HCT116 (cell line): ENCODE results near the gene CNNM3.

Experiments
- CTCF ChIP-seq, 3 experiments: fragments of 200-600 bp in 1 of 3; sonication (generic) in 1 of 3; IDR thresholded peaks in 2 of 3; conservative IDR thresholded peaks in 1 of 3; 2 replicates each; pipeline ENCODE4 v1.5.1; 2012 to 2017; ENCODE audit warnings: low read depth in 2 of 3, low read length in 2 of 3, antibody characterized with exemption in 1 of 3, borderline replicate concordance in 1 of 3, control low read depth in 1 of 3, mild to moderate bottlenecking in 1 of 3, mixed read lengths in 1 of 3, mixed run types in 1 of 3, moderate library complexity in 1 of 3; ENCODE audit not compliant: insufficient read depth in 1 of 3
- EZH2 ChIP-seq: fragments of 200-600 bp; sonication (generic); IDR thresholded peaks from 2 replicates; pipeline ENCODE4 v1.6.1; 2017; ENCODE audit warnings: antibody characterized with exemption, mixed run types
- EZH2phosphoT487 ChIP-seq: fragments of 200-600 bp; IDR thresholded peaks from 2 replicates; pipeline ENCODE4 v1.6.1; 2018; ENCODE audit warnings: antibody characterized with exemption, borderline replicate concordance
- FOSL1 ChIP-seq: IDR thresholded peaks from 2 replicates; pipeline ENCODE4 v1.6.1; 2012; ENCODE audit warnings: low read depth
- POLR2A ChIP-seq: IDR thresholded peaks from 2 replicates; pipeline ENCODE4 v1.7.0; 2011; ENCODE audit warnings: borderline replicate concordance; ENCODE audit not compliant: insufficient read depth, insufficient read length; ENCODE audit errors: extremely low read depth
- RAD21 ChIP-seq: IDR thresholded peaks from 2 replicates; pipeline ENCODE4 v1.6.1; 2012; ENCODE audit warnings: low read depth, mild to moderate bottlenecking
- REST ChIP-seq: IDR thresholded peaks from 2 replicates; pipeline ENCODE4 v1.6.1; 2012; ENCODE audit warnings: low read depth
- SIN3A ChIP-seq: IDR thresholded peaks from 2 replicates; pipeline ENCODE4 v1.6.1; 2012; ENCODE audit warnings: low read depth
- TCF7L2 ChIP-seq: IDR thresholded peaks from 2 replicates; pipeline ENCODE4 v1.7.0; 2011; ENCODE audit warnings: borderline replicate concordance, inconsistent platforms; ENCODE audit not compliant: insufficient read depth, insufficient read length; ENCODE audit errors: extremely low read depth
- YY1 ChIP-seq: IDR thresholded peaks from 2 replicates; pipeline ENCODE4 v1.6.1; 2011; ENCODE audit warnings: low read length, low read depth, moderate library complexity, mild to moderate bottlenecking; ENCODE audit not compliant: insufficient replicate concordance; ENCODE audit errors: extremely low read depth
- ZNF274 ChIP-seq: fragments of 200-500 bp; sonication (Bioruptor generic); IDR thresholded peaks from 2 replicates; pipeline ENCODE4 v1.6.1; 2014; ENCODE audit warnings: mild to moderate bottlenecking, low read depth, low read length, inconsistent platforms
- TF ChIP-seq, protein P1 (sequence below): IDR thresholded peaks from 2 replicates; pipeline ENCODE4 v1.6.1; 2012

DNA sequence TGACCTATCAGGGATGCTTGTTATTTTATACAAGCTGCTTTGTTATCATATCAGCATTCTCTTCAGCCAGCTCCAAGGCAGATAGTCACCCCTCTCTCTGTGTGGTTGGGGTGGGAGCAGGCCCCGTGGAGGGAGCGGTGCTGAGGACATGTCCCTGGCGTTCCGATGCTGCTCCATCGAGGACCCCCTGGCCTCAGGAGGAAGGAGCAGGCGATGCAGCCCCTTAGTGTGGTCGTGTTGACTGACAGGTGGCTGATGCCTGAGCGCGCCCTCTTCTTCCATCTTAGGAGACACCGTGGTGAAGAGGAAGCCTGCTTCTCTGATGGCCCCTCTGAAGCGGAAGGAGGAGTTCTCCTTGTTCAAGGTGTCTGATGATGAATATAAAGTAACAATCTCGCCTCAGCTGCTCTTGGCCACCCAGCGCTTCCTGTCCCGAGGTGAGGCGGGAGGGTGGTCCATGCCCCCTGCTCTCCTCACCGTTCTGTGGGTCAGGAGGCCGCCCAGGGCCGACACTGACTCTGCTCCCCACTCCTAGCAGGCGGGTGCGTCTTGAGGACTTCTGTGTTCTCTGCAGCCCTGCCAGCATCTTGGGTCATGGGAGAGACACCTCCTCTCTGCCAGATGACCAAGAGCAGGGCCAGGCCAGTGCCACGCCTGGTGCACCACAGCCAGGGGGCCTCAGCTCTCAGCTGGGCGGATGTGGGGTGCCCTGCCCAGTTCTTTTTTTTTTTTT, 10.6 kb downstream of the CNNM3 start:
- TF ChIP-seq, protein P1, sequence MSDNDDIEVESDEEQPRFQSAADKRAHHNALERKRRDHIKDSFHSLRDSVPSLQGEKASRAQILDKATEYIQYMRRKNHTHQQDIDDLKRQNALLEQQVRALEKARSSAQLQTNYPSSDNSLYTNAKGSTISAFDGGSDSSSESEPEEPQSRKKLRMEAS = no peak
- TF ChIP-seq CTCF (IDR thresholded peaks at IDR 0.05 in 2 of 3, conservative IDR thresholded peaks at IDR 0.05 in 1 of 3; ENCODE audit: borderline replicate concordance in 1 of 3, insufficient read depth in 1 of 3, low read depth in 2 of 3, low read length in 2 of 3) (no peak), EZH2phosphoT487 (no peak), REST (no peak), YY1 (no peak), POLR2A (no peak), ZNF274 (no peak), EZH2 (no peak), SIN3A (no peak), FOSL1 (no peak), RAD21 (no peak), TCF7L2 (no peak)
